CD14-positive monocyte (primary cell): ENCODE data around the gene MGME1. TPM values are rescaled to one million over a fixed set of nuclear protein-coding genes. Genes with fewer than 3 reads are reported as not detected.

Experiments used
- DNase-seq, 3 donors: peaks; one replicate each; pipeline ENCODE4 v3.0.0-alpha.2; 2011 to 2022
- H2AFZ ChIP-seq: 2 replicates; pipeline ENCODE4 v1.6.0; 2012; ENCODE audit warnings: mild to moderate bottlenecking, low read depth, low read length, inconsistent platforms; ENCODE audit not compliant: insufficient read depth, poor library complexity, severe bottlenecking
- H3K27ac ChIP-seq, 2 donors: 1 replicate in 1 of 2; 2 replicates in 1 of 2; pipeline ENCODE4 v1.5.1; 2012 to 2013; ENCODE audit warnings: low read length in 2 of 2, control low read depth in 1 of 2, inconsistent platforms in 1 of 2, low read depth in 1 of 2, mild to moderate bottlenecking in 1 of 2
- H3K27me3 ChIP-seq, 2 donors: one replicate each; pipeline versions ENCODE4 v1.6.0 to v1.6.1; 2011 to 2013; ENCODE audit warnings: low read length in 2 of 2; ENCODE audit not compliant: control insufficient read depth in 2 of 2, insufficient read depth in 2 of 2
- H3K36me3 ChIP-seq, 2 donors: replicated peaks in 1 of 2; 1 replicate in 1 of 2; 2 replicates in 1 of 2; pipeline versions ENCODE4 v1.5.1 to v1.6.1; 2012 to 2013; ENCODE audit warnings: low read length in 2 of 2, control low read depth in 1 of 2, inconsistent platforms in 1 of 2, mild to moderate bottlenecking in 1 of 2; ENCODE audit not compliant: insufficient read depth in 2 of 2, control insufficient read depth in 1 of 2
- H3K4me1 ChIP-seq, 2 donors: 1 replicate in 1 of 2; 2 replicates in 1 of 2; pipeline versions ENCODE4 v1.5.1 to v1.6.1; 2012 to 2013; ENCODE audit warnings: low read length in 2 of 2, control low read depth in 1 of 2, inconsistent platforms in 1 of 2, mild to moderate bottlenecking in 1 of 2, moderate library complexity in 1 of 2; ENCODE audit not compliant: insufficient read depth in 2 of 2, control insufficient read depth in 1 of 2
- H3K4me2 ChIP-seq: replicated peaks from 2 replicates; pipeline ENCODE3; 2012; ENCODE audit warnings: low read length, moderate library complexity, mild to moderate bottlenecking; ENCODE audit not compliant: poor library complexity, severe bottlenecking; ENCODE audit errors: extremely low read depth
- H3K4me3 ChIP-seq, 3 experiments: fragments of 200-600 bp in 1 of 3; sonication (generic) in 1 of 3; replicated peaks in 1 of 3; 1 replicate in 2 of 3; 2 replicates in 1 of 3; pipeline ENCODE4 v1.5.1; 2011 to 2013; ENCODE audit warnings: low read length in 3 of 3, mild to moderate bottlenecking in 3 of 3, control low read depth in 2 of 3, low read depth in 2 of 3, inconsistent platforms in 1 of 3, moderate library complexity in 1 of 3
- H3K79me2 ChIP-seq: 2 replicates; pipeline ENCODE4 v1.6.0; 2012; ENCODE audit warnings: mild to moderate bottlenecking, control low read depth, inconsistent platforms, low read length, moderate library complexity; ENCODE audit not compliant: insufficient read depth
- H3K9ac ChIP-seq: 2 replicates; pipeline ENCODE4 v1.6.0; 2017; ENCODE audit warnings: low read length, mild to moderate bottlenecking; ENCODE audit not compliant: insufficient read depth, poor library complexity, severe bottlenecking
- H3K9me3 ChIP-seq, 2 donors: replicated peaks in 1 of 2; 1 replicate in 1 of 2; 2 replicates in 1 of 2; pipeline versions ENCODE4 v1.5.1 to v1.6.1; 2012 to 2013; ENCODE audit warnings: low read length in 2 of 2, control low read depth in 1 of 2; ENCODE audit not compliant: control insufficient read depth in 1 of 2, insufficient read depth in 1 of 2
- H4K20me1 ChIP-seq: 2 replicates; pipeline ENCODE4 v1.6.0; 2012; ENCODE audit warnings: mild to moderate bottlenecking, low read length, control low read depth, moderate library complexity; ENCODE audit not compliant: insufficient read depth
- H3K27ac Mint-ChIP-seq, 7 donors: one replicate each; pipeline ENCODE4 v1.8.0; 2020; ENCODE audit warnings: mild to moderate bottlenecking in 7 of 7, mixed read lengths in 7 of 7, moderate library complexity in 6 of 7, inconsistent platforms in 2 of 7
- H3K27me3 Mint-ChIP-seq, 3 donors: one replicate each; pipeline ENCODE4 v1.8.0; 2021 to 2022; ENCODE audit warnings: low read depth in 3 of 3, mild to moderate bottlenecking in 3 of 3, mixed read lengths in 3 of 3, moderate library complexity in 3 of 3, inconsistent platforms in 1 of 3
- H3K36me3 Mint-ChIP-seq, 2 donors: one replicate each; pipeline ENCODE4 v1.8.0; 2020; ENCODE audit warnings: mixed read lengths in 2 of 2, inconsistent platforms in 1 of 2, mild to moderate bottlenecking in 1 of 2
- H3K4me1 Mint-ChIP-seq: one replicate; pipeline ENCODE4 v1.8.0; 2020; ENCODE audit warnings: mild to moderate bottlenecking, mixed read lengths
- H3K4me3 Mint-ChIP-seq, 2 donors: one replicate each; pipeline ENCODE4 v1.8.0; 2020; ENCODE audit warnings: mild to moderate bottlenecking in 2 of 2, mixed read lengths in 2 of 2, moderate library complexity in 1 of 2
- H3K9me3 Mint-ChIP-seq, 7 donors: one replicate each; pipeline ENCODE4 v1.8.0; 2020 to 2022; ENCODE audit warnings: mixed read lengths in 7 of 7, mild to moderate bottlenecking in 6 of 7, moderate library complexity in 6 of 7, inconsistent platforms in 2 of 7
- CTCF ChIP-seq: fragments of 200-600 bp; IDR thresholded peaks from one replicate; pipeline ENCODE4 v1.8.0; 2022; ENCODE audit warnings: antibody characterized with exemption, mild to moderate bottlenecking
- WGBS: methylation state at CpG from one replicate; pipeline ENCODE4 v1.1.5; 2013; ENCODE audit warnings: missing lambda C conversion rate; ENCODE audit not compliant: insufficient coverage; 5-methylcytosine and 5-hydroxymethylcytosine counted together
- intact Hi-C, 2 donors: fragments of 100-400 bp; cut with micrococcal nuclease; formaldehyde crosslinking; loops; one replicate each; pipeline versions ENCODE4 v1.15.0 to v1.15.1; 2023
- polyA plus RNA-seq, 3 donors: library from polyadenylated mRNA; depleted of rRNA in 1 of 3; unstranded in 2 of 3; stranded (reverse) in 1 of 3; fragments of 300-500 nt in 2 of 3; fragments of >200 nt in 1 of 3; fragmentation: Illumina TruSeq in 2 of 3; gene quantifications; 1 replicate in 2 of 3; 2 replicates in 1 of 3; pipeline ENCODE4 v1.2.3, GENCODE V29; 2012 to 2021

Gene MGME1
- polyA plus RNA-seq, 3 donors = 2.5 to 20.1 (median 13.4) TPM

- Histone ChIP-seq H3K36me3 (no peaks in the 10 kb centered on the region), H3K4me2 (peak overlapping the region; percentile 96), H3K27ac (peak overlapping the region; percentile 93 to 97), H3K27me3 (no peaks in the 10 kb centered on the region), H3K4me1 (peaks cover 62 to 83% of the 10 kb centered on the region in 2 donors), H3K9me3 (no peaks in the 10 kb centered on the region), H3K9ac (peak overlapping the region; percentile 90), H3K79me2 (peaks cover 84% of the 10 kb centered on the region), H4K20me1 (peaks cover 7% of the 10 kb centered on the region), H3K4me3 (peak overlapping the region; percentile 83 to 93 (median 92)), H2AFZ (peak overlapping the region; percentile 93)
- Mint-ChIP-seq H3K36me3 (peaks cover 4 to 9% of the 10 kb centered on the region in 2 donors), H3K27ac (peak overlapping the region; percentile 97 to 100 (median 99)), H3K9me3 (peaks cover 0 to 1% (median 0%) of the 10 kb centered on the region in 7 donors), H3K27me3 (no peaks in the 10 kb centered on the region), H3K4me1 (peaks cover 73% of the 10 kb centered on the region), H3K4me3 (peak overlapping the region; percentile 88 to 99)
- DNase-seq = peak; percentile 81 to 83 (median 81)
- WGBS = 0% methylated on average over 6 of the region's 9 CpGs
- intact Hi-C loops = loop anchor here (5.0 to 10.0 kb wide), 3 partner anchors 172 to 315 kb away; partner anchors contain the start of genes RRBP1 (in 2 of the 2) and ZNF133 (in 1 of the 2)
- TF ChIP-seq CTCF = no peak
Measured at GRCh38 chr20:17969884-17970409, 1.1 kb downstream of the MGME1 start.

GRCh38 chr20:17971300-17972013, 2.6 kb downstream of the MGME1 start:
- no peak for TF ChIP-seq CTCF
- H3K27ac Mint-ChIP-seq = peak overlapping the region; percentile 19 to 97 (median 79)
- peak overlapping the region in 1 of 2 donors; percentile 93 for H3K27ac ChIP-seq
- no peaks in the 10 kb centered on the region for H3K27me3 Mint-ChIP-seq
- peak overlapping the region in 1 of 3 experiments; percentile 93 for H3K4me3 ChIP-seq
- H3K4me3 Mint-ChIP-seq = peak overlapping the region; percentile 18 to 34
- peaks cover 48 to 68% of the 10 kb centered on the region in 2 donors for H3K4me1 ChIP-seq
- WGBS = 71% methylated on average over 5 of the region's 7 CpGs
- no peaks in the 10 kb centered on the region for H3K9me3 ChIP-seq
- H3K36me3 ChIP-seq = peaks cover 8 to 12% of the 10 kb centered on the region in 2 donors
- H3K27me3 ChIP-seq = no peaks in the 10 kb centered on the region
- peaks cover 14 to 24% of the 10 kb centered on the region in 2 donors for H3K36me3 Mint-ChIP-seq
- H3K79me2 ChIP-seq = peaks cover 82% of the 10 kb centered on the region
- H4K20me1 ChIP-seq = peaks cover 7% of the 10 kb centered on the region
- intact Hi-C loops = loop anchor here in 1 of 2 donors (5.0 kb wide), 1 partner anchor 171 kb away; no protein-coding TSS in a partner anchor
- peak overlapping the region; percentile 96 for H3K4me2 ChIP-seq
- no peak overlapping the region for H3K9ac ChIP-seq
- no peak for DNase-seq
- peaks cover 0 to 1% (median 0%) of the 10 kb centered on the region in 7 donors for H3K9me3 Mint-ChIP-seq
- H2AFZ ChIP-seq = no peak overlapping the region
- H3K4me1 Mint-ChIP-seq = peaks cover 60% of the 10 kb centered on the region
